Gastrocnemius medialis (tissue), 4 donors: ENCODE measurements around the gene VTI1A. TPM values are rescaled to one million over a fixed set of nuclear protein-coding genes. Genes with fewer than 3 reads are reported as not detected.

Experiments
- ATAC-seq, 2 donors: fragments of 150-250 bp; one replicate each; pipeline ENCODE4 v1.9.1; 2016
- DNase-seq, 2 donors: peaks; one replicate each; pipeline ENCODE4 v3.0.0-alpha.2; 2019
- H3K27ac ChIP-seq, 4 donors: fragments of 200-600 bp; sonication (generic); 1 replicate in 1 of 4; 2 replicates in 3 of 4; pipeline ENCODE4 v1.5.1; 2016 to 2018; ENCODE audit warnings: mild to moderate bottlenecking in 2 of 4, moderate library complexity in 1 of 4
- H3K27me3 ChIP-seq, 3 donors: fragments of 200-600 bp; sonication (generic) in 2 of 3; 1 replicate in 1 of 3; 2 replicates in 2 of 3; pipeline versions ENCODE4 v1.5.1 to v1.6.0; 2016 to 2019; ENCODE audit warnings: mild to moderate bottlenecking in 1 of 3, moderate library complexity in 1 of 3
- H3K36me3 ChIP-seq, 2 donors: fragments of 200-600 bp; sonication (generic) in 1 of 2; one replicate each; pipeline ENCODE4 v1.5.1; 2017 to 2018
- H3K4me1 ChIP-seq, 2 donors: fragments of 200-600 bp; sonication (generic) in 1 of 2; one replicate each; pipeline ENCODE4 v1.5.1; 2016 to 2017; ENCODE audit warnings: mild to moderate bottlenecking in 2 of 2
- H3K4me3 ChIP-seq, 4 donors: fragments of 200-600 bp; sonication (generic) in 3 of 4; 1 replicate in 1 of 4; 2 replicates in 3 of 4; pipeline ENCODE4 v1.5.1; 2016 to 2019; ENCODE audit warnings: mild to moderate bottlenecking in 2 of 4
- H3K9me3 ChIP-seq, 3 donors: fragments of 200-600 bp; sonication (generic) in 2 of 3; 1 replicate in 1 of 3; 2 replicates in 2 of 3; pipeline ENCODE4 v1.5.1; 2016 to 2019
- POLR2A ChIP-seq, 2 donors: fragments of 450-650 bp; IDR thresholded peaks; one replicate each; pipeline ENCODE4 v1.6.1; 2017; ENCODE audit warnings: antibody characterized with exemption in 2 of 2, mild to moderate bottlenecking in 2 of 2, moderate library complexity in 2 of 2
- in situ Hi-C, 4 donors: fragments of 200-750 bp; cut with MboI; loops; one replicate each; pipeline versions ENCODE4 v1.15.0 to v1.8.0; 2017; ENCODE audit warnings: low sequenced_read_pairs in 4 of 4
- intact Hi-C: fragments of 100-400 bp; cut with DNase I; formaldehyde crosslinking; loops from one replicate; pipeline ENCODE4 v1.15.1; 2023; ENCODE audit warnings: low total_unique reads
- total RNA-seq, 4 donors: library from RNA; depleted of rRNA; stranded (reverse); fragments of >200 nt; gene quantifications; one replicate each; pipeline versions ENCODE4 v1.1.0 to v1.2.3, GENCODE V29; 2016
- TF ChIP-seq, protein P1 (sequence below), 5 experiments: fragments of 450-650 bp in 3 of 5; fragments of 200-600 bp in 2 of 5; sonication (generic) in 2 of 5; IDR thresholded peaks in 4 of 5; conservative IDR thresholded peaks in 1 of 5; 1 replicate in 4 of 5; 2 replicates in 1 of 5; pipeline ENCODE4 v1.5.1; 2016 to 2019; ENCODE audit warnings: antibody characterized with exemption in 5 of 5, mild to moderate bottlenecking in 3 of 5, moderate library complexity in 3 of 5

VTI1A gene
- total RNA-seq, 4 donors from 2014 or later, result 26.5 to 51.2 (median 30.6) TPM

DNA sequence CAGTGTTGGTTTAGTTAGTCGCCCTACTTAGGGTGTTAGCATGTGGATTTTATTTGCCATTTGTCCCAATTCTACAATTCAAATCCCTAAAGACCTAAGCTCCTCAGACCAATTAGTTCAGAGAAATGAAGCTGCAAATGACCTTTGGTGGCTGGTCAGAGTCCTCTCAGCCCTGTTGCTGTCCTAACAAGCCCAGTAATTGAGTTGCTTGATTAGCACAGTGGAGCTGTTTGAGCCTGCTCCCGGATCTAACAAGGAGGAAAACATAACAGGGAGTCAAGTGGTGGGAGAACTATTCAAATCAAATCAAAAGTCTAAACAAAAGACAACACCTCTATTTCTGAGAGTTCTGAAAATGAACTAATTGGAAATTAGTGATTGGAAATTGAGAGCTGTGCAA is 22.4 kb upstream of the VTI1A start:
- no peaks in the 10 kb centered on the region for H3K4me1 ChIP-seq
- H3K27ac ChIP-seq, result no peak overlapping the region
- H3K9me3 ChIP-seq, result no peaks in the 10 kb centered on the region
- in situ Hi-C loops (loop anchor here in 3 of 4 donors (25.0 kb wide), 1 partner anchor 237 kb away; the partner anchor contains the start of gene GPAM (in 3 of the 3)), intact Hi-C loops (no loop called here)
- no peak overlapping the region for H3K4me3 ChIP-seq
- peaks cover 0 to 33% of the 10 kb centered on the region in 2 donors for H3K36me3 ChIP-seq
- DNase-seq (no peak), ATAC-seq (no peak)
- TF ChIP-seq, protein P1, sequence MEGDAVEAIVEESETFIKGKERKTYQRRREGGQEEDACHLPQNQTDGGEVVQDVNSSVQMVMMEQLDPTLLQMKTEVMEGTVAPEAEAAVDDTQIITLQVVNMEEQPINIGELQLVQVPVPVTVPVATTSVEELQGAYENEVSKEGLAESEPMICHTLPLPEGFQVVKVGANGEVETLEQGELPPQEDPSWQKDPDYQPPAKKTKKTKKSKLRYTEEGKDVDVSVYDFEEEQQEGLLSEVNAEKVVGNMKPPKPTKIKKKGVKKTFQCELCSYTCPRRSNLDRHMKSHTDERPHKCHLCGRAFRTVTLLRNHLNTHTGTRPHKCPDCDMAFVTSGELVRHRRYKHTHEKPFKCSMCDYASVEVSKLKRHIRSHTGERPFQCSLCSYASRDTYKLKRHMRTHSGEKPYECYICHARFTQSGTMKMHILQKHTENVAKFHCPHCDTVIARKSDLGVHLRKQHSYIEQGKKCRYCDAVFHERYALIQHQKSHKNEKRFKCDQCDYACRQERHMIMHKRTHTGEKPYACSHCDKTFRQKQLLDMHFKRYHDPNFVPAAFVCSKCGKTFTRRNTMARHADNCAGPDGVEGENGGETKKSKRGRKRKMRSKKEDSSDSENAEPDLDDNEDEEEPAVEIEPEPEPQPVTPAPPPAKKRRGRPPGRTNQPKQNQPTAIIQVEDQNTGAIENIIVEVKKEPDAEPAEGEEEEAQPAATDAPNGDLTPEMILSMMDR (IDR thresholded peaks at IDR 0.05 in 4 of 5, conservative IDR thresholded peaks at IDR 0.05 in 1 of 5), result no peak
- TF ChIP-seq POLR2A (IDR thresholded peaks at IDR 0.05), result no peak
- H3K27me3 ChIP-seq, result no peaks in the 10 kb centered on the region

DNA sequence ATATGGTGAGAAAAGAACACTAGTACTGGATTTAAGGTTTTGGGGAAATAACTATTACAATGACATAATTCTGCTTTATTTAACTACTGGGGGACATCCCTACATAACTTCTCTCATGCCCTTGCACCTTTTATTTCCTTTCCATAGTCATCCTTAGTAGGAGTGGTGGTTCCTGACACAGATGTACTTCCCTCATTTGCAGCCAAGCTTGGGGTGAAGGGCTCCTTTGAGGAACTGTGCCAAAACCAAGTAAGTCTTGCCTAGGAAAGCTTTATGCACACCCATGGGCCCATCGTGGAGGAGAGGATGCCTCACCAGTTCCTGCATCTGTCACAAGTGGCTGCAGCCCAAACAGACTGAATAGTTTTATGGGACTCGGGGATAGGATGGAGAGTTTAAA is 20.9 kb upstream of the VTI1A start:
- DNase-seq, result no peak
- intact Hi-C loops (no loop called here), in situ Hi-C loops (loop anchor here in 3 of 4 donors (25.0 kb wide), 1 partner anchor 239 kb away; the partner anchor contains the start of gene GPAM (in 3 of the 3))
- Histone ChIP-seq H3K36me3 (peaks cover 0 to 44% of the 10 kb centered on the region in 2 donors), H3K4me1 (no peaks in the 10 kb centered on the region), H3K27me3 (no peaks in the 10 kb centered on the region), H3K9me3 (no peaks in the 10 kb centered on the region), H3K4me3 (no peak overlapping the region), H3K27ac (no peak overlapping the region)
- ATAC-seq, result no peak
- TF ChIP-seq POLR2A (IDR thresholded peaks at IDR 0.05), result no peak
- TF ChIP-seq, protein P1 (IDR thresholded peaks at IDR 0.05 in 4 of 5, conservative IDR thresholded peaks at IDR 0.05 in 1 of 5), result no peak

DNA sequence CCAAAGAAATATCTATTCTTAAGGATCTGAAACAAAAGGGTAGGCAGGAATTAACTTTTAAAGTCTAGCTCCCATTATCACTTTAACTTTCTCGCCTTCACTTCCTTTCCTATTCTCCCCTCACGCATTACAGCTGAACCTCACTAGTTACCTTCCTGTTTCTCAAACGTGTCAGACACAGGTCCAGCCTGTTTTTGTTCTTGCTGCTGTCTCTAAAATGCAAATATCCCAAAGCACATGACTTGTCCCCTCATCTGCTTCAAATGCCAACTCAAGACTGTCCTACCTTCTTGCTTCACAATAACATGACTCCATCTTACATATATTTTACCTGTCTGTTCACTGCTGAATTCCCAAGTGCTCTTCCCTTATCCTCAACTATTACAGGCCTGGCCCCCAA is 17.9 kb upstream of the VTI1A start:
- ATAC-seq, result no peak
- no peak overlapping the region for H3K4me3 ChIP-seq
- TF ChIP-seq, protein P1 (IDR thresholded peaks at IDR 0.05 in 4 of 5, conservative IDR thresholded peaks at IDR 0.05 in 1 of 5), result no peak
- no peak for TF ChIP-seq POLR2A (IDR thresholded peaks at IDR 0.05)
- H3K4me1 ChIP-seq, result no peaks in the 10 kb centered on the region
- DNase-seq, result no peak
- peaks cover 2 to 74% of the 10 kb centered on the region in 2 donors for H3K36me3 ChIP-seq
- H3K27ac ChIP-seq, result no peak overlapping the region
- H3K9me3 ChIP-seq, result no peaks in the 10 kb centered on the region
- in situ Hi-C loops (loop anchor here in 3 of 4 donors (25.0 kb wide), 1 partner anchor 242 kb away; the partner anchor contains the start of gene GPAM (in 3 of the 3)), intact Hi-C loops (no loop called here)
- H3K27me3 ChIP-seq, result no peaks in the 10 kb centered on the region

DNA sequence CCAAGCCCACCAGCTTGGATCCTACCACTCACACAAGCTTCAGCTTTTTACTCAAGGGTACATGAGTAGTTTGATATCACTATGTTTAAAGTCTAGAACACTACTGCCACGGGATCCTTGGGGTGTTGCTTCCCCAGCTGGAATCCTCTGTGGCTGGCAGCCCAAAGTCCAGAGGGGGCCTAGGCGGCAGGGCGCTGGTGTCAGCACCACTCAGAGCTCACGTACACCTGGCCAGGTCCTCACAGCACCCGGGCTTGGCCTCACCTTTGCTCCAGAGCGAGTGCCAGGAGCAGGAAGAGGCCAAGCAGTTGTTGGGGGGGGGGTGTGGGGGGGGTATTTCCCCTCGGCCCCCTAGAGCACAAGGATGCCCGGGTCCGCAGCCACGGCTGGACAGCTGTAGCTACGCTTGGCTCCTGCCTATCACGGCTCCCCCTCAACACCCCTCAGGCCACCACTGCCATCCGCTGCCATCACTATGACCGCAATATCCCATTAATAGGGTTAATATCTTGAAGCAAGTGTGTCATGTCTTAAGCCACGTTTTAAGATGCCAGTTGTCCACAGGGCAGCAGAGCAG is 17.3 kb upstream of the VTI1A start:
- Histone ChIP-seq H3K27ac (no peak overlapping the region), H3K36me3 (peaks cover 2 to 72% of the 10 kb centered on the region in 2 donors), H3K4me3 (no peak overlapping the region), H3K4me1 (no peaks in the 10 kb centered on the region), H3K9me3 (no peaks in the 10 kb centered on the region), H3K27me3 (no peaks in the 10 kb centered on the region)
- DNase-seq (no peak), ATAC-seq (no peak)
- TF ChIP-seq, protein P1 (IDR thresholded peaks at IDR 0.05 in 4 of 5, conservative IDR thresholded peaks at IDR 0.05 in 1 of 5), result no peak
- TF ChIP-seq POLR2A (IDR thresholded peaks at IDR 0.05), result no peak
- in situ Hi-C loops, result loop anchor here in 3 of 4 donors (25.0 kb wide), 1 partner anchor 242 kb away; the partner anchor contains the start of gene GPAM (in 3 of the 3)
- intact Hi-C loops, result no loop called here
